SU-DHL-6 (cell line): Measurements from ENCODE around the gene DLX2.

ENCODE experiments used
- H2AFZ ChIP-seq: fragments of 200-600 bp; sonication (generic); 2 replicates; pipeline ENCODE4 v1.6.1; 2014; ENCODE audit warnings: low read depth, mild to moderate bottlenecking, moderate library complexity, mixed read lengths, antibody characterized with exemption, low read length; ENCODE audit not compliant: severe bottlenecking
- H3F3A ChIP-seq: fragments of 200-600 bp; shearing (Covaris generic); 2 replicates; pipeline ENCODE4 v1.6.0; 2016; ENCODE audit warnings: antibody characterized with exemption, mild to moderate bottlenecking; ENCODE audit not compliant: insufficient read depth
- H3K27ac ChIP-seq: fragments of 200-600 bp; sonication (generic); 2 replicates; pipeline ENCODE4 v1.5.1; 2016; ENCODE audit warnings: low read depth, mild to moderate bottlenecking, low read length, moderate library complexity, mixed read lengths
- H3K27me3 ChIP-seq: fragments of 200-600 bp; sonication (generic), shearing (Covaris generic); 2 replicates; pipeline ENCODE4 v1.6.0; 2014; ENCODE audit warnings: mild to moderate bottlenecking, low read length
- H3K36me3 ChIP-seq: fragments of 200-600 bp; sonication (generic); 2 replicates; pipeline ENCODE4 v1.6.1; 2014; ENCODE audit warnings: mild to moderate bottlenecking, low read length, mixed read lengths
- H3K4me2 ChIP-seq: fragments of 300-600, 200-600 bp; shearing (Covaris generic), sonication (generic); 2 replicates; pipeline ENCODE4 v1.6.0; 2014; ENCODE audit warnings: low read length, low read depth, mild to moderate bottlenecking; ENCODE audit not compliant: poor library complexity, severe bottlenecking
- H3K4me3 ChIP-seq: fragments of 200-600 bp; sonication (generic); 2 replicates; pipeline ENCODE4 v1.5.1; 2014; ENCODE audit warnings: antibody characterized with exemption, low read length, mild to moderate bottlenecking, mixed read lengths; ENCODE audit not compliant: insufficient read depth, poor library complexity, severe bottlenecking
- H3K79me2 ChIP-seq: fragments of 200-600 bp; sonication (generic); 2 replicates; pipeline ENCODE4 v1.6.1; 2014; ENCODE audit warnings: mild to moderate bottlenecking, low read length, moderate library complexity; ENCODE audit not compliant: insufficient read depth
- H3K9ac ChIP-seq: fragments of 200-600 bp; sonication (generic); 2 replicates; pipeline ENCODE4 v1.7.0; 2014; ENCODE audit warnings: mild to moderate bottlenecking, low read length
- H3K9me2 ChIP-seq: fragments of 200-600 bp; sonication (generic); replicated peaks from 2 replicates; pipeline ENCODE4 v1.6.1; 2014; ENCODE audit warnings: low read length; ENCODE audit not compliant: insufficient read depth
- H3K9me3 ChIP-seq: fragments of 200-600 bp; sonication (generic); 2 replicates; pipeline ENCODE4 v1.6.1; 2014; ENCODE audit warnings: low read length, mixed read lengths; ENCODE audit not compliant: insufficient read depth
- H4K20me1 ChIP-seq: fragments of 200-600 bp; sonication (generic); 2 replicates; pipeline ENCODE4 v1.6.1; 2014; ENCODE audit warnings: low read depth, mild to moderate bottlenecking, antibody characterized with exemption, low read length, moderate library complexity, mixed read lengths
- CTCF ChIP-seq: fragments of 200-600 bp; sonication (generic); IDR thresholded peaks from one replicate; pipeline ENCODE4 v1.5.1; 2017; ENCODE audit warnings: antibody characterized with exemption, mild to moderate bottlenecking, low read length, moderate library complexity; ENCODE audit not compliant: insufficient read depth, poor library complexity, severe bottlenecking
- EZH2phosphoT487 ChIP-seq: fragments of 200-600 bp; sonication (generic), shearing (Covaris generic); conservative IDR thresholded peaks from 2 replicates; pipeline ENCODE4 v1.6.1; 2018; ENCODE audit warnings: mild to moderate bottlenecking, antibody characterized with exemption, low read length, moderate library complexity, mixed read lengths

DLX2 gene

GRCh38 chr2:172088245-172089004 lies 14.3 kb downstream of the DLX2 start:
- Histone ChIP-seq H3K4me3 (no peak overlapping the region), H3K79me2 (no peaks in the 10 kb centered on the region), H4K20me1 (no peaks in the 10 kb centered on the region), H3K36me3 (no peaks in the 10 kb centered on the region), H3K27ac (no peak overlapping the region), H3K9me3 (no peaks in the 10 kb centered on the region), H3F3A (no peaks in the 10 kb centered on the region), H3K4me2 (no peak overlapping the region), H3K9ac (no peak overlapping the region), H3K27me3 (no peaks in the 10 kb centered on the region), H2AFZ (no peak overlapping the region), H3K9me2 (no peaks in the 10 kb centered on the region)
- TF ChIP-seq EZH2phosphoT487 (no peak), CTCF (no peak)

- no peaks in the 10 kb centered on the region for H3K9me3 ChIP-seq
- no peaks in the 10 kb centered on the region for H3K79me2 ChIP-seq
- no peak overlapping the region for H3K4me2 ChIP-seq
- no peaks in the 10 kb centered on the region for H3K36me3 ChIP-seq
- no peaks in the 10 kb centered on the region for H3F3A ChIP-seq
- no peak overlapping the region for H3K27ac ChIP-seq
- no peaks in the 10 kb centered on the region for H3K9me2 ChIP-seq
- H4K20me1 ChIP-seq = no peaks in the 10 kb centered on the region
- TF ChIP-seq CTCF (no peak), EZH2phosphoT487 (no peak)
- H3K27me3 ChIP-seq = no peaks in the 10 kb centered on the region
- H2AFZ ChIP-seq = no peak overlapping the region
- H3K9ac ChIP-seq = no peak overlapping the region
- H3K4me3 ChIP-seq = no peak overlapping the region
Observed at GRCh38 chr2:172087780-172088244, 14.9 kb downstream of the DLX2 start.

GRCh38 chr2:172087207-172087779 lies 15.4 kb downstream of the DLX2 start:
- Histone ChIP-seq H3K36me3 (no peaks in the 10 kb centered on the region), H3K9ac (no peak overlapping the region), H3K9me3 (no peaks in the 10 kb centered on the region), H3K79me2 (no peaks in the 10 kb centered on the region), H3K4me3 (no peak overlapping the region), H3K27me3 (no peaks in the 10 kb centered on the region), H2AFZ (no peak overlapping the region), H3F3A (no peaks in the 10 kb centered on the region), H3K9me2 (no peaks in the 10 kb centered on the region), H3K4me2 (no peak overlapping the region), H4K20me1 (no peaks in the 10 kb centered on the region), H3K27ac (no peak overlapping the region)
- no peak for TF ChIP-seq EZH2phosphoT487
- TF ChIP-seq CTCF = no peak
